Calu3 (cell line): Measurements from ENCODE around the gene LINC00237. TPM values are rescaled to one million over a fixed set of nuclear protein-coding genes. Genes with fewer than 3 reads are reported as not detected.

Source experiments
- BruUV-seq: library from RNA; stranded (reverse); fragments of 400-500 nt; replicated peaks from 2 replicates; lab custom pipeline; 2021; lab: Mats Ljungman, UMichigan
- CTCF ChIA-PET: fragments of 300-600 bp; sonication (Branson Sonifier 250); formaldehyde crosslinking; loops from one replicate; lab custom pipeline; 2022; ENCODE audit warnings: antibody characterized with exemption; lab: Charles Lee
- DNase-seq: peaks from one replicate; pipeline ENCODE4 v3.0.0; 2022
- H3K27ac Mint-ChIP-seq: one replicate; pipeline ENCODE4 v1.8.0; 2022; ENCODE audit warnings: mixed read lengths; ENCODE audit not compliant: unreplicated experiment
- H3K27me3 Mint-ChIP-seq: one replicate; pipeline ENCODE4 v1.8.0; 2022; ENCODE audit warnings: mixed read lengths; ENCODE audit not compliant: unreplicated experiment
- H3K36me3 Mint-ChIP-seq: one replicate; pipeline ENCODE4 v1.8.0; 2022; ENCODE audit warnings: mild to moderate bottlenecking, moderate library complexity, mixed read lengths; ENCODE audit not compliant: insufficient read depth, unreplicated experiment
- H3K4me1 Mint-ChIP-seq: one replicate; pipeline ENCODE4 v1.8.0; 2022; ENCODE audit warnings: mild to moderate bottlenecking, low read depth, mixed read lengths; ENCODE audit not compliant: unreplicated experiment
- H3K4me3 Mint-ChIP-seq: one replicate; pipeline ENCODE4 v1.8.0; 2022; ENCODE audit warnings: mild to moderate bottlenecking, low read depth, moderate library complexity, mixed read lengths; ENCODE audit not compliant: unreplicated experiment
- H3K9me3 Mint-ChIP-seq: one replicate; pipeline ENCODE4 v1.8.0; 2022; ENCODE audit warnings: low read depth, mixed read lengths; ENCODE audit not compliant: unreplicated experiment
- intact Hi-C: fragments of 100-400 bp; cut with micrococcal nuclease; formaldehyde crosslinking; loops from one replicate; pipeline ENCODE4 v1.10.0; 2022; ENCODE audit not compliant: unreplicated experiment
- total RNA-seq: library from RNA; stranded (reverse); gene quantifications from 2 replicates; pipeline ENCODE4 v1.2.3, GENCODE V29; 2022
- TF ChIP-seq, protein P1 (sequence below): fragments of 200-600 bp; IDR thresholded peaks from one replicate; pipeline ENCODE4 v1.8.0; 2022; ENCODE audit warnings: antibody characterized with exemption; ENCODE audit not compliant: unreplicated experiment

The LINC00237 gene
- total RNA-seq, 1 experiment from 2014 or later: not detected

DNA sequence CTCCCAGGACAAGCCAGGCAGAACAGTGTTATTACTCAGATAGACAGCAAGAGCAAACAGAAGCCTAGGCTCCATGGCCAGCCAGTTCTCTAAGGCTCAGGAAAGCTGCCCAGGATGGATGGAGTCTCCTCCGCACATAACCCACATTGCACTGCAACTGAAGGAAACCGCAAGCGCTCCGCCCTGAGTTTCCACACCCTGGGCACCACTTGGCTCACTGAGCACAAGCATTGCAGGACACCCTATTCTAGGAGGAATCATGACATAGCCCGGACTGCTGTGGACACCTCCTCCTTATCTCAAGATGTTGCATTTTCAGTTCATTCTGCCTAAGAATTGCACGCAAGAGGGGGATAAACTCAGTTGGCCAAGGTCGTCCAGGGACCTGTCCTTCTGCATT, 42.9 kb downstream of the LINC00237 start:
- Mint-ChIP-seq H3K9me3 (no peaks in the 10 kb centered on the region), H3K4me1 (no peaks in the 10 kb centered on the region), H3K27me3 (no peaks in the 10 kb centered on the region), H3K36me3 (no peaks in the 10 kb centered on the region), H3K4me3 (no peak overlapping the region), H3K27ac (no peak overlapping the region)
- CTCF ChIA-PET: no interaction called here
- intact Hi-C loops: no loop called here
- BruUV-seq: no TSS peak
- TF ChIP-seq, protein P1, sequence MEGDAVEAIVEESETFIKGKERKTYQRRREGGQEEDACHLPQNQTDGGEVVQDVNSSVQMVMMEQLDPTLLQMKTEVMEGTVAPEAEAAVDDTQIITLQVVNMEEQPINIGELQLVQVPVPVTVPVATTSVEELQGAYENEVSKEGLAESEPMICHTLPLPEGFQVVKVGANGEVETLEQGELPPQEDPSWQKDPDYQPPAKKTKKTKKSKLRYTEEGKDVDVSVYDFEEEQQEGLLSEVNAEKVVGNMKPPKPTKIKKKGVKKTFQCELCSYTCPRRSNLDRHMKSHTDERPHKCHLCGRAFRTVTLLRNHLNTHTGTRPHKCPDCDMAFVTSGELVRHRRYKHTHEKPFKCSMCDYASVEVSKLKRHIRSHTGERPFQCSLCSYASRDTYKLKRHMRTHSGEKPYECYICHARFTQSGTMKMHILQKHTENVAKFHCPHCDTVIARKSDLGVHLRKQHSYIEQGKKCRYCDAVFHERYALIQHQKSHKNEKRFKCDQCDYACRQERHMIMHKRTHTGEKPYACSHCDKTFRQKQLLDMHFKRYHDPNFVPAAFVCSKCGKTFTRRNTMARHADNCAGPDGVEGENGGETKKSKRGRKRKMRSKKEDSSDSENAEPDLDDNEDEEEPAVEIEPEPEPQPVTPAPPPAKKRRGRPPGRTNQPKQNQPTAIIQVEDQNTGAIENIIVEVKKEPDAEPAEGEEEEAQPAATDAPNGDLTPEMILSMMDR: no peak
- no peak for DNase-seq

DNA sequence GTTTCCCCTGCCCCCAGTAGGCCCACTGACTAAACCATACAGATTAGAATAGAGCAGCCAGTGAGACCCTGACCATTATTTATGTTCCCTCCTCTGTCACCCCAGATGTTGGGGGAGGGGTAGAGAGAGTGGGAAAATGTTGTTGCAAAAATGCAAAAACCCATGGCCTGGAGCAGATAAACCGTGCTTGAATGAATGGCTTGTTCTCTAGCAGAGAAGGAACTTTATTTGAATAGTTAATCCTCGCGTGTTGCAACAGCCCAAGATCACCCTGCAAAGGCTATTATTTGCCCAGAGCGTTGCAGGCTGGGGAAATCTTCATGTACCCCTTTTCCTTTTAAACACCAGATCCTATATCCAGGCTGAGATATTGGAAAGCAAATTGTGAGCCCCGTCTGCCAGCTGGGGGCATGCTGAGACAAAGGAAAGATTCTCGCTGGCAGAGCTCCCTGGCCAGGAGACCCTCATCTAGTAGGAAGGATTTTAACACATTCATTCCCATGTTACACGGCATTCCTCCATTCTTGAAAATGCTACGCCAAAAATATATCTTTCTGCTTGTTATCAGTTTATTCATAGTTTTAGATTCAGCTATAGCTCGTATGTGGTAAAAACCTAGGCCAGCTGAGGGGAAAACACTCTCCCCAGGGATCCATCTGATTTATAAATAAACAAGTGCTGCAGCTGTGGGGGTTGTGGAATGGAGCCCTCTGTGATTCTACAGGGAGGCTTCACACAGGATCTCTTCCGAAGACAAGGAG, 53.0 kb downstream of the LINC00237 start:
- Mint-ChIP-seq H3K27ac (no peak overlapping the region), H3K4me3 (no peak overlapping the region), H3K36me3 (no peaks in the 10 kb centered on the region), H3K4me1 (no peaks in the 10 kb centered on the region), H3K27me3 (no peaks in the 10 kb centered on the region), H3K9me3 (no peaks in the 10 kb centered on the region)
- no TSS peak for BruUV-seq
- CTCF ChIA-PET: no interaction called here
- TF ChIP-seq, protein P1: no peak
- no peak for DNase-seq
- intact Hi-C loops: no loop called here

DNA sequence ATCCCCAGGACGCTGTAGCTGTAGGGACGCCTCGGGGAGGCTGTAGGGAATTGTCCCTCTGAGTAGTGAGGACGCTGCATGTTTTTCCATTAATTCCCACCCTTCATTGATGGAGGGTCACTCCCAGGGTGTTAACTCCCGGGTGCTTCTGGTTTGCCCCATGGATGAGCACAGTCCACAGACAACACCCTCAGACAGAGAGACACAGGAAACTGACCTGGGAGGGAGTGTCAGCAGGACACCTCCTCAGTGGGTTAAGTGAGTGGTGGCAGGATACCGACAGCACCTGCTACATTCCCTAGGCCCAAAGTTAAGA, 53.5 kb downstream of the LINC00237 start:
- H3K27me3 Mint-ChIP-seq: no peaks in the 10 kb centered on the region
- H3K4me3 Mint-ChIP-seq: no peak overlapping the region
- no peak for DNase-seq
- intact Hi-C loops: no loop called here
- BruUV-seq: no TSS peak
- TF ChIP-seq, protein P1: no peak
- CTCF ChIA-PET: no interaction called here
- no peaks in the 10 kb centered on the region for H3K4me1 Mint-ChIP-seq
- H3K9me3 Mint-ChIP-seq: no peaks in the 10 kb centered on the region
- H3K36me3 Mint-ChIP-seq: no peaks in the 10 kb centered on the region
- no peak overlapping the region for H3K27ac Mint-ChIP-seq

DNA sequence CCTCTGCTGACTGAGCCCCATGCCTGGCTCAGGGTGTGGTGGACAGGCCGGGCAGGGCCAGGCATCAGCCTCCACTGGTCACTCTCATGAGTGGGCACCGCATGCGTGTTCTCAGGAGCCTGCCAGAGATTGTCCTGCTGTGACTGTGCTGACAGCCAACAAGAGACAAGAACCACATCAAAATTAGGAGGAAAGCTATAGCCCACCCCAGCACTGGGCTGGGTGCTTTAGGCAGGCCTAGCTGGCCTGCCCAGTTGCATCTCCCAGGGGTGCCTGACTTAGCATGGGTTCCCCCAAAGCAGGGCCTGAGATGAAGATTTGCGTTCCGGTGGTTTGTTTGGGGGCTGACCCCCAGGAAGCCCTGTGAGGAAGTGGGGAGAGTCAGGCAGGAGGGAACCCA, 53.9 kb downstream of the LINC00237 start:
- no peaks in the 10 kb centered on the region for H3K27me3 Mint-ChIP-seq
- H3K36me3 Mint-ChIP-seq: no peaks in the 10 kb centered on the region
- no peaks in the 10 kb centered on the region for H3K4me1 Mint-ChIP-seq
- no peak for DNase-seq
- CTCF ChIA-PET: no interaction called here
- H3K27ac Mint-ChIP-seq: no peak overlapping the region
- no peaks in the 10 kb centered on the region for H3K9me3 Mint-ChIP-seq
- no TSS peak for BruUV-seq
- TF ChIP-seq, protein P1: no peak
- no peak overlapping the region for H3K4me3 Mint-ChIP-seq
- intact Hi-C loops: no loop called here
